HG03565 (cell line): ENCODE results near the gene TCEAL3.
"Not testable (repeated sequence)": the region's sequence is repeated elsewhere in the genome, so short reads cannot be mapped to it uniquely, and the experiment has no call there.

Experiments used
- ATAC-seq: cut with Tn5 transposase; IDR thresholded peaks from one replicate; pipeline ENCODE4 v1.9.1; 2021; ENCODE audit warnings: mild to moderate bottlenecking, moderate library complexity; ENCODE audit not compliant: unreplicated experiment

Gene TCEAL3, protein sequence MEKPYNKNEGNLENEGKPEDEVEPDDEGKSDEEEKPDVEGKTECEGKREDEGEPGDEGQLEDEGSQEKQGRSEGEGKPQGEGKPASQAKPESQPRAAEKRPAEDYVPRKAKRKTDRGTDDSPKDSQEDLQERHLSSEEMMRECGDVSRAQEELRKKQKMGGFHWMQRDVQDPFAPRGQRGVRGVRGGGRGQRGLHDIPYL

DNA sequence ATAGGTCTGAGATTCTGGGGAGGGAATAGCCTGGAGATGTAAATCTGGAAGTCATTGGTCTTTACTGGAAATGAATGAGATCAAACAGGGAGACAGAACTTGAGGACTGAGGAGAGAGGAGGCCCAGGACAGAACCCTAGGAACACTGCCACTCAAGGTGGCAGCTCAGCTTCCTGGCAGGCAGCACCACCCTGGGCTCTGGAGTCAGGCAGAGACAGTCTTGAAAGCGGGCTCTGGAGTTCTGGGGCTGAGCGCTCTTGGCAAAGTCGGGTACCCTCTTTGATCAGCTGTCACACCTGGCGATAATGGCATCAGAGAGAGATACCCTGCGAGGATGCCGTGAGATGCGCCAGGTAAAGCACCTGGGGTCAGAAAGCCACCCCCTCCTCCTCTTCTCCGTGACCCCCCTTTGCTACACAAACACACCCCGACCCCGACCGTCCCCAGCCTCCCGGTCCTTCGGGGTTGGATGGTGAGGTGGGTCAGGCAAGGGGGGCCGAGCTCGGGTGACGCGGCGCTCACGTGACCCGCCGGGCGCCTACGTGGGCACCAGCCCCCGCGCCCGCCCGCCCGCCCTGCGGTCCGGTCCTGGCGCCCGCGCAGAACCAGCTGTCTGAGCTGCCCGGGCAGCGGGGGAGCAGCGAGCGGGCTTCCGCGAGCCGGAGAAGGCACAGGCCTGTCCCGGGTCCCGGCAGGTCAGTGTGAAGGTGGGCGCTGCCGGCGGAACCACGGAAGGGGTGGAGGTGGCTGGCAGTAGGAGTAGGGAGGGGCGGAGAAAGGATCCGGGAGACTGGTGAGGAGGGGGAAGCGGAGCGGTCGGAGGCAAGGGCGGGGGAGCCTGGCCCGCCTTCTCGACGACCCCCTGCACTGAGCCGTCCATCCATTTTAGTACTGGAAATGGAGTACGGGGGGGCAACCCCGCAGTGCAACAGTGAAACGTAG is at the start of gene TCEAL3:
Gene TCEAL3, plus strand, starts transcription at position 600 of the 942 bp plus-strand sequence. CDS start 1,102 bp downstream, outside the sequence.
- peak; percentile 53 for ATAC-seq

DNA sequence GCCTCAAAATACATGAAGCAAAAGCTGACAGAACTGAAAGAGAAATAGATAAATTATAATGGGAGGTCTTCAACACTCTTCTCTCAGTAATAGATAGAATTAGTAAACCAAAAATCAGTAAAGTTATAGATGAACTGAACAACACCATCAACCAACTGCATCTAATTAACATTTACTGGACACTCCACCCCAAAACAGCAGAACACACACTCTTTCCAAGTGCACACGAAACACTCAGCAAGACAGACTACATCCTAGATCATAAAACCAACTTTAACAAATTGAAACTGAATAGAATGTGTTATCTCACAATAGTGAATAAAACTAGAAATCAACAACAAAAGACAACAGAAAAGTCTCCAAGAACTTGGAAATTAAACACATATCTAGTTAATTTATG is 47.5 kb upstream of the TCEAL3 start:
- no peak for ATAC-seq

DNA sequence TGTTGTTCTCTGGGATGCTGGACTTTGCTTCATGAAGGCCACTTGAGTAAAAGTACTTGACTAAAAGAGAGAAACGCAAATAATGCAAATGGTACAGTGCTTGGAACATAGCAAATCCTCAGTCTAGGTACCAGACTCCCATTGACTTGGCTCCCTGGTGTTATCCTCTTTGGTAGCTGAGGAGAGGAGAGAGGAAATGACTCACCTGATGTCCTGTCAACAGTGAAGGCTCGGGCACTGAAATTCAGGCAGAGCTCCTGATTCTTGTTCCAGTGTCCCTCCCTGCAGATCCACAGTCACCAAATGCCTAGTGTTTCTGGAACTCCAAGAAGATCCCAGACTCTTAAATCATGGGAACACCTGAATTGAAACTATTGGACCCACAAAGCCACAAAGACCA is 45.0 kb upstream of the TCEAL3 start:
- no peak for ATAC-seq

DNA sequence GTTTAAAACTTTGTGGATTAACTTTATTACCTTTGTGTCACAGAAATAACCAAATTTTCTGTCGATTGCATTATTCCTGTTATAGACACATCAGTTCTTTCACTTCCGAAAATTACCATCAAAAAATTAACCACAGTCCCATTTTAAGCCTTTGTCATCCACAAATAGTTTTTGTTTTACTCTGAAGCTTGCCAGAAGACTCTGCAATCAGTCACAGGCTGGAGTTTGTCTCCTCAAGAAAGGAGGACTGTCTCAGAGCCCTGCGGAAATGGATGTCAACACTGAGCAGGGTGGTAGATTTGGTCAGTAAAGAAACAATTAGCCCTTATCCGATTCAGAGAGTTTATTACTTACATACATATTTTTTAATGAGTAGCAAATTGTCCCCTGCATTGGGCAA is 42.6 kb upstream of the TCEAL3 start:
- peak; percentile 80 for ATAC-seq

DNA sequence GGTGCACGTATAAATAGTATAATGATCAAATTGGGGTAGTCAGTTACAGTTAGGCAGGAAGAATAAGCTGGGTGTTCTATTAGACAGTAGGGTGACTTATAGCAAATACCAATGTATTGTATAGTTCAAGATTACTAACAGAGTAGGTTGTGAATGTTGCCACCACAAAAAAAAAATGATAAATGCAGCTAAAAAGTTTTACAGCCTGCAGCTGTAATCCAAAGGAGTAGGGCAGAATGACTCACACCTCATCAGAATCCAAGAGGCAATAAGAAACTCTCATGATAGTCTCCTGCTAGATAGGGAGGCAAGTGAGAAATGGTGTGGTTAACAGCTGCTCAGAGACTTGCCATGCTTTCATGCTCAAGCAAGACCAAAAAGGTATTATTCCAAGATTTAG is 42.0 kb upstream of the TCEAL3 start:
- no peak for ATAC-seq

DNA sequence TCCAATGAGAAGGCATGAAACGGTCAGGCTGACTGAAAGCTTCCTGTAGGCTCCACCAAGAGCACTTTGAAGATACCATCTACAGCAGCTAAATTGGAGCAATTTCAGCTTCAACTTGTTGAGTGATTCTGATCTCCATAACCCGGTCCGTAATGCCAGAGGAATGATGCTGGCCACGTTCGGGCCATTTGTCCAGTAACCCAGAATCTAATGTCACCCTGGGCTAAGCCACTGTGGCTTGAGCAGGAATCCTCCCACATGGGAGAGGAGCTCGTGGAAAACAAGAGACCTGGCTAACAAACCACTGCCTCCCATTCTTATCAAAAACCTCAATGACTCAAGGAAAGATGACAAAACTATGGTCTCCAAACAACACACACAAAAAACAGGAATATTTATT is 36.6 kb upstream of the TCEAL3 start:
- ATAC-seq = no peak

DNA sequence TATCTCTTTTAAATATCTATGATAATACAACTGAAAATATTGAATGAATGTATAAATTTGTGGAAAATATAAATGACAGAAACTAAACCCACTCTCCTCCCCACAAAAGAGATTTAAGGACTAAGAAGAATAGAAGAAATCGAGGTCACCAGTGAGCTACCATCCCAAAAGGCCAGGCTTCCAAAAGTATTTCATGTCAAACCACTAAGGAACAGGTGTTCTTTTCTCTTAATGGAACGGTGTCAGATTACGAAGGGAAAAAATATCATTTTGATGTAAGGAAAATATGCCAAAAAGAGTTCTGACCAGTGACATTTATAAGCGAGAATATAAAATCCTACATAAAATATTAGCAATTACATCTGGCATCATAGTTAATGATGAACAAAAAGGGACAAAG is 36.0 kb upstream of the TCEAL3 start:
- no peak for ATAC-seq

DNA sequence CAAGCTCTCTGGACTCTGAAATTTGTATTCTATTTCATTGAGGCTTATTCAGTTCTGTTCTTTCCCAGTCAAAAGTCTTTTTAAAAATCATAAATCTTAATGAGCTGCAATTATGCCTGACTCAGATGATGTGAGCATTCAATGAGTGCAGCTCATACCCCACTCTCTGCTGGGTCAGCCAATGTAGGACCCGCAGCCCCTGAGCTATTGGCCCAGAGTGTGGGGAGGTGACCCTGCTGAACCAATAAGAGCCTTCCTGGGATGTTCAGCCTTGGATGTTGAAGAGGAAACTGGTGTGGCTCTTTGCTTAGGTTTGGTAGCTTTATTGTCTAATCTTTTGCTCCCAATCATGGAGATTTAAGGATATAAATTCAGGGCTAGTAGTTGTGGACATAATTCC is 34.6 kb upstream of the TCEAL3 start:
- no peak for ATAC-seq

DNA sequence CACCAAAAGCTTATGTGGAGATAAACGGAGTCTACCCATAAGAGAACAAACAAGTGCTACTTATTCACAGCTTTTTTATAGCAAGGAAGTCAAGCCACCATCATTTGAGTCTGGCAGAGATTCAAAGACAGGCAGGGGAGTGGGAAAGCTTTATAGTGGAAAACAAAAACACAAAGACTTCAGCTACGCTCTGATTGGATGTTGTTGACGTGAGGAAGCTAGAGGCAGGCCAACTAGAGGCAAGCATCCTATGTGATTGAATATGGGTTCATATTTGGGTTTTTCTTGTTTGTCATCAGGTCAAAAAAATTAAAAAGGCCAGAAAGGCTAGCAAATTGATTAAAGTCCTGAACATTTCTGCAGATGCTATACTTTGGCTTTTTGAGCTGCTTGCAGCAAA is 23.2 kb upstream of the TCEAL3 start:
- ATAC-seq = no peak

DNA sequence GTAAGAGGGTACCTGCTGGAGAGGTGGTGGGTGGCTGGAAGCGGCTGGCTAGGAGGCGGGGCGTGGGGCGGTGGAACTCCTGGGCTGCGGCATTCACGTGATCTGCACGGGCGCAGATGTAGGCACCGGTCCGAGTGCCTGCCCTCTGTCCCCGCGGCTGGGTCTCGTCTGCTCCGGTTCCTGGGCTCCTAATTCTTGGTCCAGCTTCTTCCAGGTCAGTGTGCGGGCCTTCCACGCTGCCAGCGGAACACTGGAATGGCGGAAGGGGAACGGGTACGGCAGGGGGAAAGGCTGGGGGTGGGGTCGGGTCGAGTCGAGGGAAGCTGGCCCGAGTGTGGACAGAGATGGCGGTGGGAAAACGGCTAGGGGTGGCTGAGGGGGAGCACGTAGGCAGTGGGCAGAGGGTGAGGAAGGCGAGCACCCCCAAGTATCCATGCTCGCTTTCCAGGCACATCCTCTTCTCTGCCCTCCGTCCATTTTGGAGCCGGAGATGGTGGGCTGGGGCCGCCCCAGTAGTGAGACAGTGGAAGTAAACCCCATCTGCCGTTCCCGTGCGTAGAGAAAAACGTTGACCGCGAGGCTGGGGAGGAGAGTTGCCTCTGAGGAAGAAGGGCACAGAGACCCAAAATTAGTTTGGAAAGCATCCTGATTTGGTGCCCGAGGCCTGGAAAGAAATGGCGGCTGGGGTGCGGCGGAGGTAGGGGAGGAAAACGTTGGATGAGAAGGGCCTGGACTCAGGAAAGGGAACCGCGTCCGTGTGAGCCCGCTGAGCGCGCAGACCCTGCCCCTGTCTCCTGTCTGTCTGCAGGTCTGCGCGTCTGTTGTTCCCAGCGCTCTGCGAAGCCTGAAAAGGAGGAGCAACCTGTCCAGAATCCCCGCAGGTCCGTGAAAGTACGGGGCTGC is 22.1 kb upstream of the TCEAL3 start, which contains the start of gene TCEAL4:
Gene TCEAL4, plus strand, starts transcription at position 105 of the 903 bp plus-strand sequence. CDS start 1,161 bp downstream, outside the sequence.
- peak; percentile 81 for ATAC-seq

DNA sequence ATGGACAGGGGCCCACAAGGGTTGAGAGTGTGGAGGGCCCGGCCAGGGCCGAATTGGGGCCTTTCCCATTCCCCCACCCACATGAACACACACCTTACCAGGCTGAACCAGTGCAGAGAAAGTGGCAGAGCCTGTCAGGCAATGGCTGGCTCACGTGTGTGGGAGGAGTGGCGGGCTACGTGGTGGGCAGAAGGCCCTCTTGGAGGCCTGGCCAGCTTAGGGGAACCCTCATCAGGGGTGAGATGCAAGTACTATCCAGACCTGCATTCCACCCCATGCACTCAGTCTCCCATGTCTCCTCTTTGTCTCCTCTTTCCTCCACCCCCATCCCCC is 21.5 kb upstream of the TCEAL3 start:
- no peak for ATAC-seq

DNA sequence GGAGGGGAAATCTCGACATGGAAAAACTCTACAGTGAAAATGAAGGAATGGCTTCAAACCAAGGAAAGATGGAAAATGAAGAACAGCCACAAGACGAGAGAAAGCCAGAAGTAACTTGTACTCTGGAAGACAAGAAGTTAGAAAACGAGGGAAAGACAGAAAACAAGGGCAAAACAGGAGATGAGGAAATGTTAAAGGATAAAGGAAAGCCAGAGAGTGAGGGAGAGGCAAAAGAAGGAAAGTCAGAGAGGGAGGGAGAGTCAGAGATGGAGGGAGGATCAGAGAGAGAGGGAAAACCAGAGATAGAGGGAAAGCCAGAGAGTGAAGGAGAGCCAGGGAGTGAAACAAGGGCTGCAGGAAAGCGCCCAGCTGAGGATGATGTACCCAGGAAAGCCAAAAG is 21.1 kb upstream of the TCEAL3 start:
- no peak for ATAC-seq

DNA sequence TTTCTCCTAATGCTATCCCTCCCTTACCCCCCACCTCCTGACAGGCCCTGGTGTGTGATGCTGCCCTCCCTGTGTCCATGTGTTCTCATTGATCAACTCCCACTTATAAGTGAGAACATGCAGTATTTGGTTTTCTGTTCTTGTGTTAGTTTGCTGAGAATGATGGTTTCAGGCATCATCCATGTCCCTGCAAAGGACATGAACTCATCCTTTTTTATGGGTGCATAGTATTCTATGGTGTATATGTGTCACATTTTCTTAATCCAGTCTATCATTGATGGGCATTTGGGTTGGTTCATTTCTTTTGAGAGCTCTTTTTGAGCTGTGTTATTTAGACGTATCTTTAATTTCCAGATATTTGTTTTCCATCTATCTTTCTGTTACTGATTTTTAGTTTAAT is 15.5 kb upstream of the TCEAL3 start:
- ATAC-seq = not testable (repeated sequence)

DNA sequence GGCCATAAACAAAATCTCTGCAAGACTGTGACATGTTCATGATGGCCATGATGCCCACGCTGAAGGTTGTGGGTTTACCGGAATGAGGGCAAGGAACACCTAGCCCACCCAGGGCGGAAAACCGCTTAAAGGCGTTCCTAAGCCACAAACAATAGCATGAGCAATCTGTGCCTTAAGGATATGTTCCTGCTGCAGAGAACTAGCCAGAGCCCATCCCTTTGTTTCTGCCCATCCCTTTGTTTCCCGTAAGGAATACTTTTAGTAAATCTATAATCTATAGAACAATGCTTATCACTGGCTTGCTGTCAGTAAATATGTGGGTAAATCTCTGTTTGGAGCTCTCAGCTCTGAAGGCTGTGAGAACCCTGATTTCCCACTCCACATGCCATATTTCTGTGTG is 12.6 kb upstream of the TCEAL3 start:
- ATAC-seq = not testable (repeated sequence)

DNA sequence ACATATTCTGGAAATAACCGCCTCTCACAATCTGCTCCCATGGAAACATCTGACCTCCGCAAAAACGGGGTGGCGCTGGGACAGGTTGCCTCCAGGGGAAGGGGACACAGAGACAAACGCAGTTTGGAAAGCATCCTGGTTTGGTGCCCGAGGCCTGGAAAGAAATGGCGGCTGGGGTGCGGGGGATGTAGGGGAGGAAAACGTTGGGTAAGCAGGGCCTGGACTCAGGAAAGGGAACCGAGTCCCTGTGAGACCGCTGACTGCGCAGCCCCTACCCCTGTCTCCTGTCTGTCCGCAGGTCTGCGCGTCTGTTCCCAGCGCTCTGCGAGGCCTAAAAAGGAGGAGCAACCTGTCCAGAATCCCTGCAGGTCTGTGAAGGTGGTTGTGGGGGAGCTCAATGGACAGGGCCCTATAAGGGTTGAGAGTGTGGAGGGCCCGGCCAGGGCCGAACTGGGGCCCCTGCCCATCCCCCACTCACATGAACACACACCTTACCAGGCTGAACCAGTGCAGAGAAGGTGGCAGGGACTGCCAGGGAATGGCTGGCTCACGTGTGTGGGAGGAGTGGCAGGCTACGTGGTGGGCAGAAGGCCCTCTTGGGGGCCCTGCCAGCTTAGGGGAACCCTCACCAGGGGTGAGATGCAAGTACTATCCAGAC is 672 bp downstream of the TCEAL3 start:
- ATAC-seq = no peak

DNA sequence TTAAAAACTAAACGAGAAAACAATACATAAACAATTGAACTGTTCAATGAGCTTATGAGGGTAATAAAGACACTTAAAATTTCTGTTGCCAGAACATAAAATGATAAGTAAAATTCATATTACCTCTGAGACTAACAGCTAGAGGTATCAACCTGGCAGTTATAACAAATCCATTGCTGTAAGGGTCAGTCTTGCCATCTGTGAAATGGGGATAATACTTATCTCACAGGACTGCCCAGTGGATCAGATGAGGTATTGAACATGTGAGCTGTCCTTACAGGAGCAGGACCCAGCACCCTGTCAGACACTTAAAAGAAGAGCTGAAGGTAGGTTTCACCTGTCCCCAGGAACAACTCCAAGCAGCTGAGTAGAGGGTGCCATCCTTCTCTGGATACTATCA is 2.5 kb downstream of the TCEAL3 start:
- no peak for ATAC-seq

DNA sequence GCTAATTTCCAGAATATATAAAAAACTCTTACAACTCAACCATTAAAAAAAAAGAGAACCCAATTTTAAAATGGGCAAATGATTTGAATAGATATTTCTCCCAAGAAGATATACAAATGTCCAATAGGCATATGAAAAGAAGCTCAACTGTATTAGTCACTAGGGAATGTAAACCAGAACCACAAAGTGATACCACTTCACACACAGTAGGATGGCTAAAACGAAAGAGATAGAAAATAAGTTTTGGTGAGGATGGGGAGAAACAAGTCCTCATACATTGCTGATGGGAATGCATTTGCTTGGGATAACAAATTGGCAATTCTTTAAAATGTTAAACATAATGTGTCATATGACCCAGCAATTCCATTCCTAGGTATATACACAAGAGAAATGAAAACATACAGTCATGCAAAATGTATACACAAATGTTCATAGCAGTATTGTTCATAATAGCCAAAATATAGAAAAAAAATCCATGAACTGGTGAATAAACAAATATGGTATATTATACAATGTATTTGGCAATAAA is 5.7 kb downstream of the TCEAL3 start:
- ATAC-seq = no peak

DNA sequence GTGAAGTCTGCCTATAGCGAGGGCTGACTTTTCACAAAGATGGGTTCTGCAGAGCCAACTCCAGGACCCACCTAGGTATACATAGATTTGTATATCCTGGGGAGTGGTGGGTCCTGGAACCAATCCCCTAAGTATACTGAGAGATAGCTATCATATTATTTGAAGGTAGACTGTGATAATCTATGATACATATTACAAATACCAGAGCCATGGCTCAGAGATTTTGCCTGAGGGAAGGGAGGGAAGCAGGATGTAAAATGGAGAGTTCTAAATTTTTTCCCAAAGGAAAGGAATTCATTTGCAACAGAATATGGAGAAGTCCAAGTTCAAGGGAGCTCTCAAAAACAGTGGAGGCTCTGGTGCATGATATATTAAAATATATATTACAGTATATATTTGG is 7.2 kb downstream of the TCEAL3 start:
- ATAC-seq = no peak

DNA sequence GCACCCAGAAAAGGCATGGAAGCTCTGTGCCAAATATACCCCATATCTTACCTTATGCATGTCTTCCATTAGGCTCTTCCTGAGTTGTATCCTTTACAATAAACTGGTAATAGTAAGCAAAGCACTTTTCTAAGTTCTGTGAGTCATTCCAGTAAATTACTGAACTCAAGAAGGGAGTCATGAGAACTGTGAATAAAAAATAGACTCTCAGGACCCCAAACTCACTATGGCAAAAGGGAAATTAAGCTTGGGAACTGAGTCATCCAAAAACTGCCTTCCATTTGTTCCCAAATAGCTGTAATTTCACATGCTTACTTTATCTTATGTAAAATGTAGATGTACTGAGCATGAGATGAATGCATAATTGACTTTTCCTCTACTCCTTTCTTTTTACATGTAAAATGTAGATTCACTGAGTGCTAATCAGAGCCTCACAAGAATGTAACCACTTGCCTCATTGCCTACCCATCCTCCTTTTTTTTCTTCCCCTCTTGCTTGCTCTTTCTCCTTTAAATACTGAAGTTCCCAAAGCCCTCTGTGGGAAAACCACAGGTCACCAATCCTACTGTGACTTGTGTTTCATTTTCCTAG is 8.1 kb downstream of the TCEAL3 start:
- no peak for ATAC-seq

DNA sequence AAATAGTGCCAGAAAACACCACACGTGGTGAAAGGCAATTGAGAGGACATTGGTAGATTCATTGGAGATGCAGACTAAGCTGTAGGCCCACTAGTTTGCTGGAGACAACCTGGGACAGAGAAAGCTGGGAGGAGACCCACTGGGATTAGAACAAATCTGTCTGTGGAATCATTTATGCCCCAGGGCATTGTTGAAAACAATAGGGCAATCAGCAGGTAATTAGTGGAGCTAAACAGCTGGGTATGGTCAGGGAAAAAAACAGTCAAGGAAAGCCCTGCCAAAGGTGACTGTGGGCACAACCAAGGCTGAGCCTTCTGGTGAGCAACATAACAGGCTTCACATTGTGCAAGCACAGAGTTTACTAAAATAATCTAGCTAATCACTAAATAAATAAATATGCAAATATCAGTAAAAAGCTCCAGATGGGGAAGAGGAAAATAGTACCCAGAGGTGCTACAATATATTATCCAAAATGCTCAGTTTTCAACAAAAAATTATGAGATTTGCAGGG is 9.0 kb downstream of the TCEAL3 start:
- ATAC-seq = no peak
